ENCODE data around the gene PRDX1. TPM values are rescaled to one million over a fixed set of nuclear protein-coding genes. Genes with fewer than 3 reads are reported as not detected.

Gene PRDX1
- total and polyA plus RNA-seq, 2 of the 13 experiments (the other 11 are each of a cell fraction or from before 2014, with no cell fraction given): 761 to 1,898 TPM

- no peak for TF ChIP-seq RELA (CRISPR knock-in tag; IDR thresholded peaks at IDR 0.05)
- TF ChIP-seq ZNF552 (CRISPR knock-in tag; IDR thresholded peaks at IDR 0.05; ENCODE audit: borderline replicate concordance): 0 out of 2 replicates have a peak, but pooled peaks have one; percentile 56
- TF ChIP-seq ARID2 (CRISPR knock-in tag; IDR thresholded peaks at IDR 0.05; ENCODE audit: borderline replicate concordance): no peak
- peak; percentile 59; the same call in 1 of the 2 replicates for TF ChIP-seq IRF9 (CRISPR knock-in tag; IDR thresholded peaks at IDR 0.05; ENCODE audit: borderline replicate concordance)
- TF ChIP-seq ZNF205 (CRISPR knock-in tag; IDR thresholded peaks at IDR 0.05): 0 out of 2 replicates have a peak, but pooled peaks have one; percentile 86
- TF ChIP-seq STAT5B (CRISPR knock-in tag; IDR thresholded peaks at IDR 0.05): no peak
- TF ChIP-seq ZNF10 (CRISPR knock-in tag; IDR thresholded peaks at IDR 0.05; ENCODE audit: borderline replicate concordance, low read depth): no peak
- TF ChIP-seq SMARCC2 (IDR thresholded peaks at IDR 0.05): no peak
- TF ChIP-seq ZNF792 (CRISPR knock-in tag; IDR thresholded peaks at IDR 0.05): no peak
- peak; percentile 90 for TF ChIP-seq CEBPB (IDR thresholded peaks at IDR 0.05; ENCODE audit: borderline replicate concordance, low read depth, low read length)
- TF ChIP-seq ATF4 (CRISPR knock-in tag; IDR thresholded peaks at IDR 0.05): 0 out of 4 replicates have a peak, but pooled peaks of 1 of the 2 experiments have one; percentile 36
- TF ChIP-seq ZZZ3 (CRISPR knock-in tag; IDR thresholded peaks at IDR 0.05; ENCODE audit: borderline replicate concordance): no peak
Measured at GRCh38 chr1:45490626-45491486, 30.8 kb downstream of the PRDX1 start, which contains the start of gene TESK2 (continued).

Measured in HepG2 (cell line).